ENCODE results near the gene COMMD1. TPM values are rescaled to one million over a fixed set of nuclear protein-coding genes. Genes with fewer than 3 reads are reported as not detected.

Gene COMMD1
- polyA plus RNA-seq, 2 of the 4 experiments (the other 2 are of a cell fraction) = 54.1 to 57.3 TPM

DNA sequence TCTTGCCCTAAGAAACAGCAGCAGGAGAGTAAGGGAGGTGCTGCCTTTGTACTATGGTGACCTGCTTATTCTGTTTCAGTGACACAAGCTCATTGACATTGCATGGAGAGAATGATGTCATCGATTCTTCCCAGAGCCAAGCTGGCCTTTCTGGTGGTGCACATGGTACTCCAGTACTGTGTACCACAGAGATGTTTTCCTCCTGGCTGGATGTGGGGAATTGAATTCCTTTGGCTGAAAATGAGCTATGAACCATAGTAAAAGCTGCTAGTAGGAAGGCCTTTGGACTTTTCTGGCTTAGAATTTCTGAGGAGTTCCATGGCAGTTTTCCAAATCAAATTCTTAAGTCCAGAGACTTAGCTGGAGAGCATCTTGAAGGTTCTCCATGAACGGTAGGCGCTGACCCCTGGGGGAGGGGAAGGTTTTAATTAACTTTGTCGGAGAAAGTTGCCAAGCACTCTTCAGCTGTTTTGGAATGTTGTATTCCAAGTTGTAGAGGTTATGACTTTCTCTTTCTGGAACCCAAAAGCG is 273.3 kb downstream of the COMMD1 start:
- H3K4me2 ChIP-seq = no peak overlapping the region
- H3K27ac ChIP-seq = no peak overlapping the region
- TF ChIP-seq HOXB13 (CRISPR knock-in tag; IDR thresholded peaks at IDR 0.05; ENCODE audit: low read depth) = no peak
- no peak for TF ChIP-seq SMC3 (IDR thresholded peaks at IDR 0.05)
- TF ChIP-seq, protein P1, sequence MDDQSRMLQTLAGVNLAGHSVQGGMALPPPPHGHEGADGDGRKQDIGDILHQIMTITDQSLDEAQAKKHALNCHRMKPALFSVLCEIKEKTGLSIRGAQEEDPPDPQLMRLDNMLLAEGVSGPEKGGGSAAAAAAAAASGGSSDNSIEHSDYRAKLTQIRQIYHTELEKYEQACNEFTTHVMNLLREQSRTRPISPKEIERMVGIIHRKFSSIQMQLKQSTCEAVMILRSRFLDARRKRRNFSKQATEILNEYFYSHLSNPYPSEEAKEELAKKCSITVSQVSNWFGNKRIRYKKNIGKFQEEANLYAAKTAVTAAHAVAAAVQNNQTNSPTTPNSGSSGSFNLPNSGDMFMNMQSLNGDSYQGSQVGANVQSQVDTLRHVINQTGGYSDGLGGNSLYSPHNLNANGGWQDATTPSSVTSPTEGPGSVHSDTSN (IDR thresholded peaks at IDR 0.05) = no peak
- no peak for TF ChIP-seq ZFP36 (IDR thresholded peaks at IDR 0.05; ENCODE audit: borderline replicate concordance, partially characterized antibody)
- TF ChIP-seq ZSCAN20 (CRISPR knock-in tag; IDR thresholded peaks at IDR 0.05) = no peak
- no peak for TF ChIP-seq KDM5A (IDR thresholded peaks at IDR 0.05)
- no peak for TF ChIP-seq RNF2 (IDR thresholded peaks at IDR 0.05; ENCODE audit: borderline replicate concordance, low read depth)
- TF ChIP-seq RARB (CRISPR knock-in tag; IDR thresholded peaks at IDR 0.05) = no peak
- TF ChIP-seq MAZ (IDR thresholded peaks at IDR 0.05; ENCODE audit: borderline replicate concordance, low read depth, low read length) = no peak
- TF ChIP-seq FOSL2 (IDR thresholded peaks at IDR 0.05) = no peak
- no peak for TF ChIP-seq FOSL2 (CRISPR knock-in tag; IDR thresholded peaks at IDR 0.05)
- TF ChIP-seq, protein P2, sequence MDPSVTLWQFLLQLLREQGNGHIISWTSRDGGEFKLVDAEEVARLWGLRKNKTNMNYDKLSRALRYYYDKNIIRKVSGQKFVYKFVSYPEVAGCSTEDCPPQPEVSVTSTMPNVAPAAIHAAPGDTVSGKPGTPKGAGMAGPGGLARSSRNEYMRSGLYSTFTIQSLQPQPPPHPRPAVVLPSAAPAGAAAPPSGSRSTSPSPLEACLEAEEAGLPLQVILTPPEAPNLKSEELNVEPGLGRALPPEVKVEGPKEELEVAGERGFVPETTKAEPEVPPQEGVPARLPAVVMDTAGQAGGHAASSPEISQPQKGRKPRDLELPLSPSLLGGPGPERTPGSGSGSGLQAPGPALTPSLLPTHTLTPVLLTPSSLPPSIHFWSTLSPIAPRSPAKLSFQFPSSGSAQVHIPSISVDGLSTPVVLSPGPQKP (IDR thresholded peaks at IDR 0.05; ENCODE audit: low read depth, low read length) = no peak
- no peak for TF ChIP-seq BHLHE40 (IDR thresholded peaks at IDR 0.05; ENCODE audit: low read depth, low read length)
- H3K9me3 ChIP-seq = no peaks in the 10 kb centered on the region
- no peak overlapping the region for H3K4me3 ChIP-seq
- FAIRE-seq (no peak), ATAC-seq (no peak), DNase-seq (ENCODE audit: low read depth in 1 of 2, low spot score in 1 of 2) (no peak)
- POLR2A ChIA-PET = no interaction called here
- CTCF ChIA-PET = interaction anchor here (0.8 to 1.5 kb wide), 4 partner anchors 12 to 63 kb away, joined by 3 to 5 read pairs (median 4); no protein-coding TSS in a partner anchor
- no peaks in the 10 kb centered on the region for H3K4me1 ChIP-seq
- WGBS (ENCODE audit: missing lambda C conversion rate) = 42% methylated on average over 5 of the region's 5 CpGs

DNA sequence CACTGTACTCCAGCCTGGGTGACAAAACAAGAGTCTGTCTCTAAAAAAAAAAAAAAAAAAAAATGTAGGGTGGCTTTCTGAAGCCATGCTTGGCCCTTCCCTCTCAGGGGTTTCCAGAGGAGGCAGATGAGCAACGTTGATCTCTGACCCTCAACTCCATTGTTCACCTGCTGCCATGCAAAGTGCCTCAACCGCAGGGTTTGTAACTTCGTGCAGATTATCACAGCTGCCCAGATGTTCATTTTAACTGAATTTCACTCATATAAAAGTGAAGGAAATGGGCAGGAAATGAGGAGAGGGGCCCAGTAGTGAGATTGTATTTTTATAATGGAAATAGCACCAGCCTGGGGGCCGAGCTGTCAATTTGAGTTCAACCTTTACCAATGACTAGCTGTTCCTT is 275.5 kb downstream of the COMMD1 start:
- Histone ChIP-seq H3K4me3 (no peak overlapping the region), H3K27ac (no peak overlapping the region), H3K4me1 (no peaks in the 10 kb centered on the region), H3K4me2 (no peak overlapping the region), H3K9me3 (no peaks in the 10 kb centered on the region)
- ChIA-PET POLR2A (interaction anchor here (0.7 kb wide), 1 partner anchor 601 kb away, joined by 7 read pairs; no protein-coding TSS in a partner anchor), CTCF (no interaction called here)
- TF ChIP-seq, protein P3, sequence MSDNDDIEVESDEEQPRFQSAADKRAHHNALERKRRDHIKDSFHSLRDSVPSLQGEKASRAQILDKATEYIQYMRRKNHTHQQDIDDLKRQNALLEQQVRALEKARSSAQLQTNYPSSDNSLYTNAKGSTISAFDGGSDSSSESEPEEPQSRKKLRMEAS (IDR thresholded peaks at IDR 0.05) = no peak
- no peak for TF ChIP-seq FOXS1 (CRISPR knock-in tag; IDR thresholded peaks at IDR 0.05)
- no peak for TF ChIP-seq CHD4 (IDR thresholded peaks at IDR 0.05; ENCODE audit: borderline replicate concordance)
- no peak for TF ChIP-seq HOXB13 (CRISPR knock-in tag; IDR thresholded peaks at IDR 0.05; ENCODE audit: low read depth)
- no peak for TF ChIP-seq EP300 (IDR thresholded peaks at IDR 0.05)
- TF ChIP-seq POLR2AphosphoS2 (conservative IDR thresholded peaks at IDR 0.05; ENCODE audit: low read length) = no peak
- TF ChIP-seq ESRRA (IDR thresholded peaks at IDR 0.05; ENCODE audit: borderline replicate concordance, low read length) = no peak
- no peak for TF ChIP-seq NR3C1 (IDR thresholded peaks at IDR 0.05)
- TF ChIP-seq HOXB5 (CRISPR knock-in tag; IDR thresholded peaks at IDR 0.05) = no peak
- no peak for TF ChIP-seq NFE2L2 (conservative IDR thresholded peaks at IDR 0.05; ENCODE audit: low read length)
- no peak for TF ChIP-seq RFX5 (IDR thresholded peaks at IDR 0.05)
- TF ChIP-seq JUN (IDR thresholded peaks at IDR 0.05) = no peak
- 60% methylated on average over 4 of the region's 4 CpGs for WGBS (ENCODE audit: missing lambda C conversion rate)
- ATAC-seq = no peak
- FAIRE-seq = no peak
- no peak for DNase-seq (ENCODE audit: low read depth in 1 of 2, low spot score in 1 of 2)

DNA sequence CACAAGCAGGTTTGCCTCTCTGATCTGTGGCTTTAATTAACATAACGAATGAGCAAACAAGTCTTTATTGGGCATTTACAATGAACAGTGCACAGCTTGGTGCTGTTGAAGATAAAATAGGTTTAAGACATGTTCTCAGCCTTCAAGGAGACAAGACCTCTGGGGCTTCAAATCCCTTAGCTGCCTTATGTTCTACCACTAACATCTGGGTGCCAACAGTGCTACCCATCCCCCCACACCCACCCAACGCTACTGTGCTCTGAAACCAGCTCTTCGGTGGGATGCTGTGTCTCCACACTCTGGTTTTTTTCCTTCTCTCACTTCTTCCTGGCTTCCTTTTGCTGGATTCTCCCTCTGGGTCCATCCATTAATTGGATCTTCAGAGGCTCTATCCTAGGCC is 276.4 kb downstream of the COMMD1 start:
- Histone ChIP-seq H3K9me3 (no peaks in the 10 kb centered on the region), H3K27ac (no peak overlapping the region), H3K4me2 (no peak overlapping the region), H3K4me1 (no peaks in the 10 kb centered on the region), H3K4me3 (no peak overlapping the region)
- ATAC-seq (no peak), DNase-seq (ENCODE audit: low read depth in 1 of 2, low spot score in 1 of 2) (no peak), FAIRE-seq (no peak)
- WGBS (ENCODE audit: missing lambda C conversion rate) = 68% methylated on average over 3 of the region's 3 CpGs
- CTCF ChIA-PET = interaction anchor here (1.1 kb wide), 2 partner anchors 8 to 17 kb away, joined by 3 read pairs; no protein-coding TSS in a partner anchor
- TF ChIP-seq CHD4 (IDR thresholded peaks at IDR 0.05; ENCODE audit: borderline replicate concordance) = no peak
- TF ChIP-seq FOSB (CRISPR knock-in tag; IDR thresholded peaks at IDR 0.05) = no peak
- no peak for TF ChIP-seq HOXA7 (CRISPR knock-in tag; IDR thresholded peaks at IDR 0.05)
- no peak for TF ChIP-seq KDM1A (IDR thresholded peaks at IDR 0.05; ENCODE audit: low read depth)
- TF ChIP-seq, protein P1 (IDR thresholded peaks at IDR 0.05) = no peak
- TF ChIP-seq TFCP2L1 (CRISPR knock-in tag; IDR thresholded peaks at IDR 0.05) = no peak
- TF ChIP-seq, protein P4, sequence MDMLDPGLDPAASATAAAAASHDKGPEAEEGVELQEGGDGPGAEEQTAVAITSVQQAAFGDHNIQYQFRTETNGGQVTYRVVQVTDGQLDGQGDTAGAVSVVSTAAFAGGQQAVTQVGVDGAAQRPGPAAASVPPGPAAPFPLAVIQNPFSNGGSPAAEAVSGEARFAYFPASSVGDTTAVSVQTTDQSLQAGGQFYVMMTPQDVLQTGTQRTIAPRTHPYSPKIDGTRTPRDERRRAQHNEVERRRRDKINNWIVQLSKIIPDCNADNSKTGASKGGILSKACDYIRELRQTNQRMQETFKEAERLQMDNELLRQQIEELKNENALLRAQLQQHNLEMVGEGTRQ (IDR thresholded peaks at IDR 0.05) = no peak
- no peak for TF ChIP-seq PHF8 (IDR thresholded peaks at IDR 0.05; ENCODE audit: borderline replicate concordance, low read depth)
- POLR2A ChIA-PET = no interaction called here
